PC-3 (cell line): ENCODE data around the gene ZHX3. TPM values are rescaled to one million over a fixed set of nuclear protein-coding genes. Genes with fewer than 3 reads are reported as not detected.

ENCODE experiments used
- ATAC-seq: fragments of 200-7000 bp; cut with Tn5 transposase; 2 replicates; pipeline ENCODE4 v1.9.1; 2020; ENCODE audit warnings: mild to moderate bottlenecking, moderate library complexity
- BruUV-seq: library from RNA; stranded (reverse); fragments of 400-500 nt; replicated peaks from 2 replicates; lab custom pipeline; 2021; lab: Mats Ljungman, UMichigan
- CTCF ChIA-PET: fragments of 300-600 bp; sonication (Branson Sonifier 250); formaldehyde crosslinking; loops from one replicate; lab custom pipeline; 2022; ENCODE audit warnings: antibody characterized with exemption; lab: Charles Lee
- POLR2A ChIA-PET: fragments of 300-600 bp; sonication (Branson Sonifier 250); formaldehyde crosslinking; loops from one replicate; lab custom pipeline; 2022; ENCODE audit warnings: antibody characterized with exemption; ENCODE audit not compliant: unreplicated experiment; lab: Charles Lee
- DNase-seq: peaks from one replicate; pipeline ENCODE4 v3.0.0-alpha.2; 2015
- H2AFZ ChIP-seq: fragments of 300-600 bp; sonication (generic); 2 replicates; pipeline ENCODE4 v1.6.0; 2016; ENCODE audit warnings: antibody characterized with exemption, low read length
- H3F3A ChIP-seq: fragments of 300-600 bp; sonication (generic); one replicate; pipeline ENCODE4 v1.6.0; 2017; ENCODE audit warnings: antibody characterized with exemption, low read length, control low read depth, mild to moderate bottlenecking; ENCODE audit not compliant: unreplicated experiment
- H3K27ac ChIP-seq: fragments of 300-600 bp; sonication (generic); 2 replicates; pipeline ENCODE4 v1.5.1; 2016; ENCODE audit warnings: mild to moderate bottlenecking, low read length
- H3K27me3 ChIP-seq: fragments of 300-600 bp; sonication (generic); 2 replicates; pipeline ENCODE4 v1.6.1; 2016; ENCODE audit warnings: low read length, mixed read lengths
- H3K36me3 ChIP-seq: fragments of 300-600 bp; sonication (generic); 2 replicates; pipeline ENCODE4 v1.6.1; 2016; ENCODE audit warnings: low read depth, mixed run types, low read length, mixed read lengths
- H3K4me1 ChIP-seq: fragments of 300-600 bp; sonication (generic); 2 replicates; pipeline ENCODE4 v1.5.1; 2016; ENCODE audit warnings: low read length; ENCODE audit not compliant: insufficient read depth
- H3K4me2 ChIP-seq: fragments of 300-600 bp; sonication (generic); 2 replicates; pipeline ENCODE4 v1.6.0; 2016; ENCODE audit warnings: low read length
- H3K4me3 ChIP-seq: fragments of 300-600 bp; sonication (generic); 2 replicates; pipeline ENCODE4 v1.5.1; 2016; ENCODE audit warnings: mild to moderate bottlenecking, low read length, mixed read lengths
- H3K79me2 ChIP-seq: fragments of 300-600 bp; sonication (generic); 2 replicates; pipeline ENCODE4 v1.6.1; 2017; ENCODE audit warnings: low read length, mixed read lengths
- H3K9ac ChIP-seq: fragments of 300-600 bp; sonication (generic); 2 replicates; pipeline ENCODE4 v1.6.0; 2016; ENCODE audit warnings: mild to moderate bottlenecking, low read length
- H3K9me2 ChIP-seq: fragments of 300-600 bp; sonication (generic); replicated peaks from 2 replicates; pipeline ENCODE4 v1.6.1; 2016; ENCODE audit warnings: mixed run types, low read length, mixed read lengths
- H3K9me3 ChIP-seq: fragments of 300-600 bp; sonication (generic); 2 replicates; pipeline ENCODE4 v1.6.1; 2016; ENCODE audit warnings: low read length, mixed read lengths
- H4K20me1 ChIP-seq: fragments of 300-600 bp; sonication (generic); 2 replicates; pipeline ENCODE4 v1.6.1; 2016; ENCODE audit warnings: low read length, mixed read lengths
- CTCF ChIP-seq: fragments of 300-600 bp; sonication (generic); conservative IDR thresholded peaks from 2 replicates; pipeline ENCODE4 v1.5.1; 2017; ENCODE audit warnings: antibody characterized with exemption, low read depth, mild to moderate bottlenecking, low read length
- EZH2 ChIP-seq: fragments of 300-600 bp; sonication (generic); IDR thresholded peaks from one replicate; pipeline ENCODE4 v1.6.1; 2017; ENCODE audit warnings: antibody characterized with exemption, mild to moderate bottlenecking, low read length; ENCODE audit not compliant: unreplicated experiment
- EZH2phosphoT487 ChIP-seq: fragments of 300-600 bp; sonication (generic); IDR thresholded peaks from 2 replicates; pipeline ENCODE4 v1.6.1; 2018; ENCODE audit warnings: mild to moderate bottlenecking, antibody characterized with exemption, low read length, borderline replicate concordance
- intact Hi-C: fragments of 100-400 bp; cut with micrococcal nuclease; formaldehyde crosslinking; loops from 2 replicates; pipeline ENCODE4 v1.9.0; 2023
- total RNA-seq: library from RNA; depleted of rRNA; stranded (reverse); fragments of >200 nt; gene quantifications from 2 replicates; pipeline ENCODE4 v1.2.3, GENCODE V29; 2014

The ZHX3 gene
- total RNA-seq, 1 experiment from 2014 or later = 14.0 TPM

- Histone ChIP-seq H3K27ac (no peak overlapping the region), H3K4me1 (peaks cover 7% of the 10 kb centered on the region; the same call in 1 of the 2 replicates), H3K36me3 (no peaks in the 10 kb centered on the region; the same call in 1 of the 2 replicates), H4K20me1 (peaks cover 56% of the 10 kb centered on the region), H3K9ac (no peak overlapping the region), H3K4me3 (no peak overlapping the region), H2AFZ (no peak overlapping the region), H3F3A (no peaks in the 10 kb centered on the region), H3K27me3 (no peaks in the 10 kb centered on the region), H3K4me2 (no peak overlapping the region), H3K9me3 (no peaks in the 10 kb centered on the region), H3K9me2 (no peaks in the 10 kb centered on the region), H3K79me2 (peaks cover 85% of the 10 kb centered on the region)
- ChIA-PET CTCF (no interaction called here), POLR2A (interaction anchor here (0.6 kb wide), 1 partner anchor 162 kb away, joined by 3 read pairs; no protein-coding TSS in a partner anchor)
- ATAC-seq (no peak), DNase-seq (no peak)
- TF ChIP-seq CTCF (no peak), EZH2 (no peak), EZH2phosphoT487 (no peak)
- BruUV-seq = no TSS peak
- intact Hi-C loops = no loop called here
These were observed 165.3 kb downstream of the ZHX3 start for GRCh38 chr20:41152108-41152757.

- DNase-seq (no peak), ATAC-seq (no peak)
- POLR2A ChIA-PET = no interaction called here
- CTCF ChIA-PET = no interaction called here
- H3K27ac ChIP-seq = no peak overlapping the region
- H3K4me1 ChIP-seq = peaks cover 7% of the 10 kb centered on the region; the same call in 1 of the 2 replicates
- no peaks in the 10 kb centered on the region for H3F3A ChIP-seq
- H3K4me3 ChIP-seq = no peak overlapping the region
- H3K27me3 ChIP-seq = no peaks in the 10 kb centered on the region
- BruUV-seq = no TSS peak
- H3K9me2 ChIP-seq = no peaks in the 10 kb centered on the region
- H3K9ac ChIP-seq = no peak overlapping the region
- TF ChIP-seq EZH2 = no peak
- no peak for TF ChIP-seq CTCF
- no peak for TF ChIP-seq EZH2phosphoT487
- no peaks in the 10 kb centered on the region for H3K9me3 ChIP-seq
- H3K36me3 ChIP-seq = no peaks in the 10 kb centered on the region; the same call in 1 of the 2 replicates
- H3K79me2 ChIP-seq = peaks cover 85% of the 10 kb centered on the region
- no peak overlapping the region for H2AFZ ChIP-seq
- H3K4me2 ChIP-seq = no peak overlapping the region
- intact Hi-C loops = no loop called here
- peaks cover 56% of the 10 kb centered on the region for H4K20me1 ChIP-seq
These were observed 166.2 kb downstream of the ZHX3 start for GRCh38 chr20:41151134-41151869.
